Liver (tissue), 10 donors: ENCODE results near the gene PAQR9. TPM values are rescaled to one million over a fixed set of nuclear protein-coding genes. Genes with fewer than 3 reads are reported as not detected.

Experiments used
- DNase-seq: peaks from one replicate; pipeline ENCODE4 v3.0.0-alpha.2; 2017; ENCODE audit warnings: low spot score
- H3K27ac ChIP-seq, 2 donors: one replicate each; pipeline ENCODE4 v1.7.0; 2013; ENCODE audit warnings: inconsistent platforms in 2 of 2, low read length in 2 of 2, control low read depth in 1 of 2, low read depth in 1 of 2, mild to moderate bottlenecking in 1 of 2
- H3K27me3 ChIP-seq, 4 donors: one replicate each; pipeline versions ENCODE4 v1.6.1 to v1.7.0; 2013; ENCODE audit warnings: low read length in 3 of 4, inconsistent platforms in 1 of 4, mild to moderate bottlenecking in 1 of 4, moderate library complexity in 1 of 4; ENCODE audit not compliant: control insufficient read depth in 4 of 4, insufficient read depth in 4 of 4
- H3K36me3 ChIP-seq, 4 donors: one replicate each; pipeline versions ENCODE4 v1.6.1 to v1.7.0; 2013; ENCODE audit warnings: low read length in 3 of 4, mild to moderate bottlenecking in 3 of 4, low read depth in 1 of 4, moderate library complexity in 1 of 4; ENCODE audit not compliant: control insufficient read depth in 4 of 4, insufficient read depth in 3 of 4
- H3K4me1 ChIP-seq, 4 donors: one replicate each; pipeline versions ENCODE4 v1.6.1 to v1.7.0; 2013; ENCODE audit warnings: low read length in 3 of 4, mild to moderate bottlenecking in 3 of 4, moderate library complexity in 1 of 4; ENCODE audit not compliant: control insufficient read depth in 4 of 4, insufficient read depth in 4 of 4
- H3K4me3 ChIP-seq, 3 donors: one replicate each; pipeline versions ENCODE4 v1.6.1 to v1.7.0; 2013; ENCODE audit warnings: low read length in 3 of 3, control low read depth in 1 of 3, low read depth in 1 of 3, mild to moderate bottlenecking in 1 of 3
- H3K9ac ChIP-seq, 2 donors: one replicate each; pipeline ENCODE4 v1.7.0; 2013; ENCODE audit warnings: low read length in 2 of 2, mild to moderate bottlenecking in 2 of 2, moderate library complexity in 2 of 2, control low read depth in 1 of 2, low read depth in 1 of 2
- H3K9me3 ChIP-seq, 4 donors: one replicate each; pipeline versions ENCODE4 v1.6.1 to v1.7.0; 2013; ENCODE audit warnings: low read length in 3 of 4; ENCODE audit not compliant: control insufficient read depth in 4 of 4
- YY1 ChIP-seq: IDR thresholded peaks from 2 replicates; pipeline ENCODE4 v1.6.1; 2016; ENCODE audit warnings: antibody characterized with exemption, mild to moderate bottlenecking
- WGBS: extraction: QIAGEN DNeasy Blood & Tissue Kit; methylation state at CpG from one replicate; pipeline ENCODE4 v1.1.7; 2013; 5-methylcytosine and 5-hydroxymethylcytosine counted together
- polyA plus RNA-seq, 2 donors: library from polyadenylated mRNA; stranded (reverse) in 1 of 2; unstranded in 1 of 2; fragments of 200-250 nt in 1 of 2; fragments of >200 nt in 1 of 2; fragmentation: Nextera tagmentation in 1 of 2; extraction: Ambion mirVana in 1 of 2; gene quantifications; one replicate each; pipeline versions ENCODE4 v1.2.1 to v1.2.3, GENCODE V29; 2013 to 2015
- small RNA-seq: library from RNA; depleted of rRNA; stranded (forward); fragments of <200 nt; gene quantifications from one replicate; pipeline ENCODE3, GENCODE V24; 2014
- total RNA-seq, 2 donors: library from RNA; depleted of rRNA; stranded (reverse); fragments of >200 nt; gene quantifications; one replicate each; pipeline ENCODE4 v1.2.3, GENCODE V29; 2014
- donor health status: healthy.
- donor health status: healthy.
- donor health status: healthy.
- donor health status: healthy.
- donor health status: healthy.

The PAQR9 gene
- total and polyA plus RNA-seq, 4 donors, result 3.6 to 24.3 (median 12.6) TPM

DNA sequence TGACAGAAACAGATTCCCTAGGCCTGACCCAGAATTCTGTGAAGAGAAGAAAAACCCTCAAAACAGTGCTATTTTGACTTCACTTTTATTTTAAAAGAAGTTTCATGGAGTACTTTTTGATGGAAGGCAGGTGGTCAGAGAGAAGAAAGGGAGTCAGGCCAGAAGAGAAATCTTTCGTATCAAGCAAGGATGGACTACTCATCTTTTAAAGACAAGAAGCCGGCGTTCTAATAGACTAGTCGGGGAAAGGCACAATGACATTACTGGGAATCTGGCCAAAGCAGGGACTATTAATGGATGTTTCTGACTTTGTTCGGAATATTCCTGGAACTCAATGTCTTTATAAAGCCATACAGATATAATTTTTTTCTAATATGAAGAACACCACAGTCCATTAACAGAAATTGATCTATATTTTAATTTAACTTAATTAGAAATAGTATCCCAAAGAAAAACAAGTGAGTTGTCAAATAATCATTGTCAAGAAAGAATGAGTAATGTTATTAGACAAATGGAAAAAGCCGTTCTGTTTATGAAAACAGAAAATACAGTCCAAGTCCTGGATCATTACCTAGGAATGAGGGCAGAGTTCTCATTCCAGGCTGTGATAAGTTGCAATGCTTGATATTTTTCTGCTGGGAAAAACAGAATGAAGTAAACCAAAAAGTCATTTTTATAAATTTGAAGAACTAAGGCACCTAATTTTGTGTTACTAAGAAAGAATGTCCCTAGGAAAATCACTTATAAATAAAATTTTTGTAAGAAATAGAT is 50.9 kb downstream of the PAQR9 start:
- no peak for TF ChIP-seq YY1

More for the DNA sequence above, 50.9 kb downstream of the PAQR9 start:
- H3K27ac ChIP-seq, result no peak overlapping the region
- WGBS, result 74% methylated on average over 6 of the region's 6 CpGs
- no peaks in the 10 kb centered on the region for H3K9me3 ChIP-seq
- H3K36me3 ChIP-seq, result no peaks in the 10 kb centered on the region
- H3K4me3 ChIP-seq, result no peak overlapping the region
- H3K9ac ChIP-seq, result no peak overlapping the region
- H3K4me1 ChIP-seq, result peaks cover 0 to 8% (median 4%) of the 10 kb centered on the region in 4 donors
- no peak for DNase-seq
- H3K27me3 ChIP-seq, result no peaks in the 10 kb centered on the region

Small RNA genes within 50 kb of the gene (small RNA-seq; reads per million reads assigned to genes)
- gene AC021074.2, result 0.07 reads per million

Other genes starting within 250 kb of the PAQR9 start
- gene TRPC1, start 239.6 kb downstream of the PAQR9 start, total RNA-seq, result 1 to 10 TPM; 3.0 to 4.7 TPM
- gene TRPC1, start 239.6 kb downstream of the PAQR9 start, polyA plus RNA-seq, result under 1 TPM; 0.15 to 0.25 TPM
- gene PCOLCE2, start 74.6 kb downstream of the PAQR9 start, total RNA-seq, result 10 to 100 TPM; 16.1 to 17.2 TPM
- gene PCOLCE2, start 74.6 kb downstream of the PAQR9 start, polyA plus RNA-seq, result 10 to 100 TPM in 1 of 2 donors, 1 to 10 TPM in 1; 9.1 to 10.4 TPM
- 10 to 100 TPM; 33.4 to 41.2 TPM for gene U2SURP, start 37.9 kb upstream of the PAQR9 start, total RNA-seq
- 10 to 100 TPM in 1 of 2 donors, 1 to 10 TPM in 1; 8.3 to 27.2 TPM for gene U2SURP, start 37.9 kb upstream of the PAQR9 start, polyA plus RNA-seq
- gene CHST2, start 156.1 kb upstream of the PAQR9 start, total RNA-seq, result 10 to 100 TPM in 1 of 2 donors, 1 to 10 TPM in 1; 1.2 to 48.7 TPM
- gene CHST2, start 156.1 kb upstream of the PAQR9 start, polyA plus RNA-seq, result under 1 TPM; 0.11 to 0.69 TPM